GM19099 (cell line): ENCODE data around the gene NBAS.

Source experiments
- POLR2A ChIP-seq: IDR thresholded peaks from 3 replicates; pipeline ENCODE4 v1.6.1; 2011; ENCODE audit warnings: low read depth; ENCODE audit not compliant: insufficient read length; ENCODE audit errors: extremely low read depth

Gene NBAS

DNA sequence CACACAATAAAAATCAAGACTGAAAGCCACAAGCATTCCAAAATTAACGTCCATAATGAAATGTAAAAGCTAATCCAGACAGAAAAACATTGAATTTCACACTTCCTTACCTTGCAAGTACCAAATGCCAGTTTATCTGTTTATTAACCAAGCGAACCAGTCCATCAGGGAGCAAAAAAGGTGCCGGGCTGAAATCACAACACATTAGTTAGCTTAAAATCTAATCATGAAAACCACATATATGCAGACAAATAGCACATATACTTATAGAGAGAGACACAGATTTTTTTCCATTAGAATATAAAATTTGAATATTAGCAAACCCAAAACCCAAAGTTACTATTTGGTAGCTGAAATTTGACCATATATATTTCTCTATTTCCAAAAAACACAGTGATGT, 7.2 kb downstream of the NBAS start:
- TF ChIP-seq POLR2A = no peak

DNA sequence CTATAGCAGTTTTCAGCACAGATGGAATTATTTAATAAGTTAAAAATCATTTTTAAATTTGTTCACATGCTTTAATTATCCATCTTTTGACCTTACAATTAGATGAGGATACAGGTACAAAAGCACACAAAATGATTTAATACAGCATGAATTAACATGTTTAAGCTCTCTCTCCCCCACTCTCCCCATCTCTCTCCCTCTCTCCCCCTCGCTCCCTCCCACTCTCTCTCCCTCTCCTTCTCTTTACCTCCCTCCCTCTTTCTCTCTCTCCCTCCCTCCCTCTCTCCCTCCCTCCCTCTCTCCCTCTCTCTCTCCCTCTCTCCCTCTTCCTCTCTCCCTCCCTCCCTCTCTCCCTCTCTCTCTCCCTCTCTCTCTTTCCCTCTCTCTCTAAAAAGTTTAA, 7.6 kb downstream of the NBAS start:
- no peak for TF ChIP-seq POLR2A

DNA sequence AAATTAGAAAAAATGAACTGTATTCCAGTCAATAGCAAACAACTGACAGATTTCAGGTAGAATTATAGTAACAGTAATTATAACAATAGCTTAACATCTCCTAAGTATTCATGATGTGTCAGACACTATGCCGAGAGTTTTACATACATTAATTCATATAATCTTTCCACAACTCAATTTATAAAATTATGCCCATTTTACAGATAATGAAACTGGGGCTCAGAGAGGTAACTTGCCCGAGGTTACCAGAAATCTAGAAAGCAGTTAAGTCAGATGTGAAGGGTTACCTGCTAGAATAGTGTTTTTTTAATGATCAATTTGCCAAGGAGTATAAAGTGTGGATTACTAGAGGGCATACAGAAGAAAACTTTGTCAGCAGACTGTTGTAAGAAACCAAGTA, 12.2 kb downstream of the NBAS start:
- TF ChIP-seq POLR2A = no peak

DNA sequence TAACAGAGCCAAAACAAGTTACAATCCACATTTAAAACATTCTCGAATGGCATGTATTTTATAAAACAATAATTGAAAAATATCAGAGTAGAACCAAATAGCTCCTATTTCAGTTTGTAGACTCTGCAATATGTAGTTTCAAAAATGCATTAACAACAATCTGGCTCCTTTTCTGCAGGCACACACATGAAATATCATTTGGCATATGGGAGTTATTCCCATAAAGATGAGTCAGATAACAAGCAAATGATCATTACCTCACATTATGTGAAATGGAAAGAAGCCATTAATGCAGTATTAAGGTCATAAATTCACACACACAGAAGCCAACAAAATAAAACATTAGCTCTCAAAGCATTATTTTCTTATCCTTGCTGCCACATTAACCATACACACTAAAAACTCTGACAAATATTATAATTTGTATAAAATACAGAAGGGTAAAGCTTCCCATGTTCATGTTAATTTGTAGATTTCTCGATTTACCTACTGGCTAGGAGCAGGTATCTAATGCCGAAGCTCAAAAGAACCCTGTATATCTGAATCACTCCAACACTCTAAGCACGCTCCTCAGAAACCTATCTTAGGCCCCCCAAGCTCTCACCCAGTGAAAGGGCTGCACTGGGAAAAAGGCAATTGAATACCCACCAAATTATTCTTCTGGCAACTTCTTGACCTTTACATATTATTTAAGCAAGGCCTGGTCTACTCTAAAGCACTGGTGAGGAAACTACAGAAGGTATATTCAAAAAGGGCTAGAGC, 13.8 kb downstream of the NBAS start:
- no peak for TF ChIP-seq POLR2A

DNA sequence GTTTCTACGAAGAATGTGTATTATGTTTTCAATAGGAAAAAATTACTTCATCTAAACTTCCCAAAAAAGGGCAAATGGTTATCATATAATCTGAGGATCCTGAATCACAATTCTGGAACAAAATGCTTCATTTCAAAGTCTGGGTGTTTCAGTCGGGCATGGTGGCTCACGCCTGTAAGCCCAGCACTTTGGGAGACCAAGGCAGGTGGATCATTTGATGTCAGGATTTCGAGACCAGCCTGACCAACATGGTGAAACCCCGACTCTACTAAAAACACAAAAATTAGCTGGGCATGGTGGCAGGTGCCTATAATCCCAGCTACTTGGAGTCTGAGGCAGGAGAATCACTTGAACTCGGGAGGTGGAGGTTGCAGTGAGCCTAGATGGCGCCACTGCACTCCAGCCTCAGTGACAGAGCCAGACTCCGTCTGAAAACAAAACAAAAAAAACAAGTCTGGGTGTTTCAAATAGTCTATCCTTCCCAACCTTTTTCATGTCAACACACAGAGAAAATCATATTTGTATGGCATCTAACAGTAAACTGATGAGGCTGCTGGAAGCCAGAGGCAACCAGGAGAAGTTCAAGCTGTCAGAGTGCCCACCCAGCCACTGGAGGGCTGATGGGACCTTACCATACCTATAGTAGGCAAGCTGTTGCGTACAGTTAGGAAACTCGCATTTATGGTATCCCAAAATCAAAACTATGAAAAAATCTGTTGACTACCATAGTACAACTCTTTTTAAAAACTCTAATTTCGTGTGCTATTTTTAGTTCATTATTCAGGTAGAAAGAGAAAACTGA, 14.6 kb downstream of the NBAS start:
- no peak for TF ChIP-seq POLR2A

DNA sequence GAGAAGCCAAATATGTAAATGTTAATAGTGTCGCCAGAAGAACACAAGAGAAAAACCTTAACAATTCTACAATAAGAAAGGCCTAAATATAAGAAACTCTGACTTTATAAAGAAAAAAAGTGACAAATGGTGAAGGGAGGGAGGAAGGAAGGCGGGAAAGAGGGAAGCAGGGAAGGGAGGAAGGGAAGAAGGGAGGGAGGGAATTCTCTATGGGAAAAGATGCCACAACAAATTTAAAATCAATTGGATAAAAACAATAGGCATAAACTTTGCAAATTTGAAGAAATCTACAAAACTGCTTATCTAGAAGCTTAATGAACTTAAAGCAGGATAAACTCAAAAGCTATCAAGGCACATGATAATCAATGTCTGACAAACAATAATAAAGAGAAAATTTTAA, 16.9 kb downstream of the NBAS start:
- no peak for TF ChIP-seq POLR2A

DNA sequence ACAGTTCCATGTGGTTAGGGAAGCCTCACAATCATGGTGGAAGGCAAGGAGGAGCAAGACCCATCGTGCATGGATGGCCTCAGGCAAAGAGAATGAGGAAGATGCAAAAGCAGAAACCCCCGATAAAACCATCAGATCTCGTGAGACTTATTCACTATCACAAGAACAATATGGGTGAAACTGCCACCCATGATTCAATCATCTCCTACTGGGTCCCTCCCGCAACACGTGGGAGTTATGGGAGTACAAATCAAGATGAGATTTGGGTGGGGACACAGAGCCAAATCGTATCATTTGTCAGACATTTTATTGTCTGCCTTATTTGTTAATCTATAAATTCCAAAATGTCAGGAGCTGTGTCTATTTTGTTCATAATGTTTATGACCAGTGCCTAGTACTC, 17.6 kb downstream of the NBAS start:
- TF ChIP-seq POLR2A = no peak

DNA sequence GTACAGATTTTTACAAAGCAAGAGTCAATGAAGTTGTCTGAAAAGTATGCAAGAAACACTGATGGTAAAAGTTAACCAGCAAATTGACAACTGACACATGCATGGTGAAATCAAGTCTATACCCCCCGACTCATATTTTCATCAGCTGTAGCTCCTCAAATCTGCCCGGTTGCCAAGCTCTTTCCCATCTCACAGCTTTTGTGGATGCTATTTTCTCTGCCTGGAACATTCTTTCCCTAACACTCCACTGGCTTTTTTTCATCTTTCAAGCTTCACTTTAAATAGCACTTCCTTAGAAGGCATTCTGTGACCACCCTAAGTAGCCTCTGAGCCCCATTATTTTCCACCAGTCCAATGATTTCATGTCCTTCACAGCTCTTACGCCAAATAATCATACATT, 18.1 kb downstream of the NBAS start:
- no peak for TF ChIP-seq POLR2A

DNA sequence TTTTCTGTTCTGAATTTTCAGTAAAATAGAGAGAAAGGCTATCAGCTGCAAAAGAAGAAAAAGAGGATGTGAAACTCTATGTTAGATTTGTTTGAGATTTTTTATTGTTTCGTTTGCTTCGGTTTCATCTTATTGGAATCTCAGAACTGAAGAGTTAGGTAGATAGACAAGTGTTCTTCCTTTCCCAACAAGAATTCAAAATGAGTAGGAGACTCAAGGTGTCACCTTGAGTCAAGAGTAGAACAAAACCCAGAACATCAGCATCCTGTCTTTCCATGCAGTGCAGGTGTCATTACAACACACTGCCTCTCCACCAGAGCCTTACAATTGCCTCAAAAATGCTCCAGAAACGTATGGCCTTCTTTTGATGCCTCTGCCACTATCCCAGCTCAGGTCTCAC, 21.1 kb downstream of the NBAS start:
- TF ChIP-seq POLR2A = no peak

DNA sequence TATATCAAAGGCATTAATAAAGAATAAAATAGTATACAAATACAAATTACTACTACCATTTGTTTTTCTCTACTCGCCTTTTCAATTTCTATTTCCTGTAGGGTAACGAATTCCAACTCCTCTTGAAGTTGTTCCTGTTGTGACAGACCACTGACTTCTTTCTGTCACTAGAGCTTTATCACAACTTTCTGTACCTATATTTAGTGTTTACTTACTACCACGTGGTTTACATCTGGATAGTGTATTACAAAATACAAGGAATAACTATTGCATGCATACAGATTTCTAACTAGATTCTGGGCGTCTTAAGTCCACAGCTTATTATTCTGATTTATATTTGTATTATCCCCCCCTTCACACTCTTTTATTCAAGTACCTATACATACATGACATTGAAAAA, 22.3 kb downstream of the NBAS start:
- no peak for TF ChIP-seq POLR2A

DNA sequence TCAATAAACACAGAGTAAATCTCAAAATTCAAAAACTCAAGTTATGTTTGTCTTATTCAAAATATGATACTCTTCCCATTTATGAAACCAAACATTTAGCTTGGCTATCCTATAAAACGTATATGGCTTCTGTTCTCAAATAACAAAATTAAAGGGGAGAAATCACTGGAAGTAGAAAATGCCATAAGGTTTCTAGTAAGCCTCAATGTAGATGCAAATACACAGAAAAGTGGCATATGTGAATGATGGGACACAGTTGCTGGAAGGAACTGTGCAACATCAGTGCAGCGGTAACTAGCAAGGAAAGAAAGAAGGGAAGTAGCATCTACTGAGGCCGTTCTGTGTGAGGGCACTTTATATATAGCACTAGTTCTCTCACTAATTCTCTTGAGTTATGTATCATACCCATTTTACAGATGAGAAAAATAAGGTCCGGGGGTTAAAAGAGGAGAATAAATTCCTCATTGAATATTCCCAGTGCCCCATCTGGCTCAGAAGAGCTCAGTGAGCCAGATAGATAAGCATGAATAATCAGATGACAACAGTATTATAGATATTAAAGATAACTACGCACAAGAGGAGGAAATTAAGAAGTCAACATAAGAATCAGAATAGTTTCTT, 27.2 kb downstream of the NBAS start:
- TF ChIP-seq POLR2A = no peak

DNA sequence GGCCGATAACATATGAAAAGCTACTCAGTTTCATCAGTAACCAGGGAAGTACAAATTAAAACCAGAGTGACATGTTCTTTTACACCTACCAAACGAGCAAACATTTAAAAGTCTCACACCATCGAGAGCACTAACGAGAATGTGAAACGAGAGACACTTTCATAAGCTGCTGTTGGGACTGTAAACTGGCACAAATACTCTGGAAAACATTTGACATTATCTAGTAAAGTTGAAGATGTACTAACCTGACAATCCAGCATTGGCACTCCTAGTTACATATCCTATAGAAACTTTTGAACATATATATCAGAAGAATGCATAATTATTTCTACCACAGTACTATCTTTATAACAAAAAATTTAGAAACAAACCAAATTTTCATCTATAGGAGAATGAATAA, 28.1 kb downstream of the NBAS start:
- no peak for TF ChIP-seq POLR2A

DNA sequence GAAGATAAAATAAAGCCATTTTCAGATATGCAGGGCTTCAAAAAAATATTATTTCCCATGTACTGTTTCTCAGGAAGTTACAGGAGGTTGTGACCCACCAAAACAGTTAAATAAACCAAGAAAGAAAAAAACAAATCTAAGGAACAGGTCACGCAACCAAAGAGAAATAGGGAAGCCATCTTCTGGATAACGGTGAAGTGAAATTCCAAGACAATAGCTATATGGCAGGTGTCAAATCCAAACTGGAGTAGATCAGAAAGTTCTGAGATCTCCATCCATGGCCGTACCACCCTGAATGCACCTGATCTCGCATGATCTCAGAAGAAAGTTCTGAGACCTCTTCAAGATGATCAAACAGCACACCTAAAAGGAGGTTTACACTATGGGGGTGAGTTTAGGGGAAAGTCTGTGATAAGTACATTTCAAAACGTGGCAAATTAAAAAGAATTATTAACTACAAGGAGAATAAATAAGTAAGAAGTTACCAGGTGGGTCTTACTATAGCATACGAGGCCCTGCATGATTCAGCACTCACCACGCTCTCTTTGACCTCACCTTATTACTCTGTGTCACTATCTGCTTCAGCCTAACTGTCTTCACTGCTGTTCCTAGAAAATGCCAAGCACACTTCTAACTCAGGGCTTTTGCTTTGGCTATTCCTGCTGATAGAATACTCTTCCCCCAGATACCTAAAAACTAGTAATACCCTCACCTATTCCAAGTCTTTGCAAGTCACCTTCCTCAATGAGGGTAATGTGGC, 29.9 kb downstream of the NBAS start:
- TF ChIP-seq POLR2A = no peak

DNA sequence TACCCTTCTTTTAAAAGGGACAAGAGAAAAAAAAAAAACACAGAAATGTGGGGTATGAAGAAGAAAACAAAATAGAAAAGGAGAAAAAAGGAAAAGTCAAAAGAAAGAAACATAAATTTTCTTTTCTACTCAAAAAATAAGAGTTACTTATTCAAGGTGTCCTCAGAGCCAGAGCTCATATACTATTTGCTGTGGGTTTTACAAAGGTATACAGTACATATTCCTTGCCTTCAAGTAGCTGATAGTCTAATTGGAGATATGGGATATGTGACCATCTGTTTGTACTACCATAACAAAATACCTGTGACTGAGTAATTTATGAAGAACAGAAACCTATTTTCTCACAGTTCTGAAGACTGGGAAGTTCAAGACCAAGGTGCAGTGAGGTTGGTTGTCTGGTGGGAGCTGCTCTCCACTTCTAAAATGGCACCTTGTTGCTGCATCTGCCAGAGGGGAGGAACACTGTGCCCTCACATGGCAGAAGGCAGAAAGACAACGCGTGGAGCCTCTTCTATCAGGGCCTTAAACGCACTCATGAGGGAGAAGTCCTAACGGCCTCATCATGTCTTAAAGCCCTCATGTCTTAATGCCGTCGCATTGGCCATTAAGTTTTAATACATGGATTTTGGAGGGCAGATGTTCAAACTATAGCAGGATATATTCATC, 33.9 kb downstream of the NBAS start:
- TF ChIP-seq POLR2A = no peak
